Ishikawa (cell line): ENCODE results near the gene SELENOF.

ENCODE experiments used
- CEBPB ChIP-seq: IDR thresholded peaks from 2 replicates; pipeline ENCODE4 v1.6.1; 2012
- CREB1 ChIP-seq: IDR thresholded peaks from 2 replicates; pipeline ENCODE4 v1.6.1; 2012; ENCODE audit warnings: low read depth
- EGR1 ChIP-seq: IDR thresholded peaks from 2 replicates; pipeline ENCODE4 v1.6.1; 2012
- EP300 ChIP-seq: IDR thresholded peaks from 2 replicates; pipeline ENCODE4 v1.6.1; 2012; ENCODE audit warnings: borderline replicate concordance
- FOXM1 ChIP-seq: IDR thresholded peaks from 2 replicates; pipeline ENCODE4 v1.6.1; 2012; ENCODE audit warnings: low read depth, borderline replicate concordance
- MAX ChIP-seq: IDR thresholded peaks from 2 replicates; pipeline ENCODE4 v1.6.1; 2012
- NFIC ChIP-seq: IDR thresholded peaks from 2 replicates; pipeline ENCODE4 v1.6.1; 2012
- RAD21 ChIP-seq: IDR thresholded peaks from 2 replicates; pipeline ENCODE4 v1.6.1; 2012; ENCODE audit warnings: low read depth
- REST ChIP-seq: IDR thresholded peaks from 2 replicates; pipeline ENCODE4 v1.6.1; 2012; ENCODE audit warnings: low read depth, mild to moderate bottlenecking
- TAF1 ChIP-seq: IDR thresholded peaks from 2 replicates; pipeline ENCODE4 v1.6.1; 2012; ENCODE audit warnings: low read depth, mild to moderate bottlenecking
- TCF12 ChIP-seq: IDR thresholded peaks from 2 replicates; pipeline ENCODE4 v1.6.1; 2012; ENCODE audit warnings: low read depth
- TEAD4 ChIP-seq: IDR thresholded peaks from 2 replicates; pipeline ENCODE4 v1.6.1; 2012
- USF1 ChIP-seq: IDR thresholded peaks from 2 replicates; pipeline ENCODE4 v1.6.1; 2012
- YY1 ChIP-seq: IDR thresholded peaks from 2 replicates; pipeline ENCODE4 v1.6.1; 2012; ENCODE audit warnings: low read depth
- ZBTB7A ChIP-seq: IDR thresholded peaks from 2 replicates; pipeline ENCODE4 v1.6.1; 2012; ENCODE audit warnings: low read depth

Gene SELENOF

GRCh38 chr1:86933562-86934377, 19.8 kb upstream of the SELENOF start:
- no peak for TF ChIP-seq USF1
- TF ChIP-seq TAF1: no peak
- TF ChIP-seq CREB1: no peak
- no peak for TF ChIP-seq YY1
- TF ChIP-seq MAX: no peak
- TF ChIP-seq NFIC: no peak
- no peak for TF ChIP-seq RAD21
- TF ChIP-seq REST: no peak
- no peak for TF ChIP-seq EGR1
- TF ChIP-seq FOXM1: no peak
- no peak for TF ChIP-seq TCF12
- no peak for TF ChIP-seq ZBTB7A
- no peak for TF ChIP-seq TEAD4
- TF ChIP-seq CEBPB: no peak
- TF ChIP-seq EP300: no peak

GRCh38 chr1:86933051-86933450, 19.1 kb upstream of the SELENOF start:
- no peak for TF ChIP-seq TEAD4
- no peak for TF ChIP-seq RAD21
- no peak for TF ChIP-seq CREB1
- TF ChIP-seq CEBPB: no peak
- TF ChIP-seq MAX: no peak
- no peak for TF ChIP-seq ZBTB7A
- no peak for TF ChIP-seq EP300
- no peak for TF ChIP-seq USF1
- TF ChIP-seq YY1: no peak
- no peak for TF ChIP-seq TAF1
- no peak for TF ChIP-seq TCF12
- TF ChIP-seq REST: no peak
- TF ChIP-seq NFIC: no peak
- TF ChIP-seq FOXM1: no peak
- no peak for TF ChIP-seq EGR1

- TF ChIP-seq NFIC: no peak
- TF ChIP-seq EGR1: no peak
- no peak for TF ChIP-seq TAF1
- TF ChIP-seq USF1: no peak
- no peak for TF ChIP-seq TEAD4
- no peak for TF ChIP-seq RAD21
- no peak for TF ChIP-seq EP300
- TF ChIP-seq FOXM1: no peak
- no peak for TF ChIP-seq ZBTB7A
- TF ChIP-seq MAX: no peak
- no peak for TF ChIP-seq REST
- no peak for TF ChIP-seq YY1
- TF ChIP-seq TCF12: no peak
- no peak for TF ChIP-seq CREB1
- no peak for TF ChIP-seq CEBPB
Observed at GRCh38 chr1:86928819-86929218, 14.9 kb upstream of the SELENOF start.
